HG03565 (cell line): ENCODE data around the gene INPP1.
A peak's percentile ranks its signal among the peaks of the same experiment; 100 is the strongest.

Experiments used
- ATAC-seq: cut with Tn5 transposase; IDR thresholded peaks from one replicate; pipeline ENCODE4 v1.9.1; 2021; ENCODE audit warnings: mild to moderate bottlenecking, moderate library complexity; ENCODE audit not compliant: unreplicated experiment

Gene INPP1

GRCh38 chr2:190407662-190408537 lies 64.5 kb downstream of the INPP1 start, which contains the start of gene MFSD6:
MFSD6 (plus strand) TSS chr2:190408355; CDS start chr2:190436030, 27,675 bp downstream.
- ATAC-seq: peak; percentile 45

GRCh38 chr2:190408538-190409271 lies 65.3 kb downstream of the INPP1 start:
- peak; percentile 41 for ATAC-seq

- ATAC-seq: no peak
These were observed 66.2 kb downstream of the INPP1 start for GRCh38 chr2:190409616-190410015.

GRCh38 chr2:190410166-190410565 lies 66.8 kb downstream of the INPP1 start:
- no peak for ATAC-seq

- no peak for ATAC-seq
These were observed 69.6 kb downstream of the INPP1 start for GRCh38 chr2:190412966-190413365.

GRCh38 chr2:190413421-190413820 lies 70.0 kb downstream of the INPP1 start:
- ATAC-seq: no peak

GRCh38 chr2:190415251-190415650 lies 71.9 kb downstream of the INPP1 start:
- no peak for ATAC-seq

- no peak for ATAC-seq
These were observed 72.7 kb downstream of the INPP1 start for GRCh38 chr2:190415794-190416775.

GRCh38 chr2:190417045-190417842 lies 73.9 kb downstream of the INPP1 start:
- no peak for ATAC-seq

GRCh38 chr2:190418727-190419126 lies 75.3 kb downstream of the INPP1 start:
- ATAC-seq: no peak

GRCh38 chr2:190420801-190421200 lies 77.4 kb downstream of the INPP1 start:
- ATAC-seq: no peak
